Hepatocyte (in vitro differentiated cells): ENCODE data around the gene GPR180.

Experiments
- EZH2 ChIP-seq: fragments of 200-600 bp; sonication (generic); IDR thresholded peaks from 2 replicates; pipeline ENCODE4 v1.6.1; 2016; ENCODE audit warnings: antibody characterized with exemption, mild to moderate bottlenecking, borderline replicate concordance
- TF ChIP-seq, protein P1 (sequence below): fragments of 200-600 bp; sonication (generic); IDR thresholded peaks from 2 replicates; pipeline ENCODE4 v1.5.1; 2016; ENCODE audit warnings: antibody characterized with exemption, mild to moderate bottlenecking; ENCODE audit not compliant: poor library complexity

DNA sequence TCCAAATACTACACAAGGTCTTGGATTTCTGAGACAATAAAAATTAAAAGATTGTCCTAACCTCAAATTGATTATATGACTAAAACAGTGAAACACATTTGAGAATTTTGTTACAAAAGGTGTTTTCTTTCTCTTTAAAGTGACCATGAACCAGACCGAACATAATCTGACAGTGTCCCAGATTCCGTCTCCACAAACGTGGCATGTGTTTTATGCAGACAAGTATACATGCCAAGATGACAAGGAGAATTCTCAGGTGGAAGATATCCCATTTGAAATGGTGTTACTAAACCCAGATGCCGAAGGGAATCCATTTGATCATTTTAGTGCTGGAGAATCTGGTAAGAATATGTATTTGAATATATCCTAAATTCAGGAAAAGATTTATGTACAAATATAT is 10.4 kb downstream of the GPR180 start:
- TF ChIP-seq, protein P1, sequence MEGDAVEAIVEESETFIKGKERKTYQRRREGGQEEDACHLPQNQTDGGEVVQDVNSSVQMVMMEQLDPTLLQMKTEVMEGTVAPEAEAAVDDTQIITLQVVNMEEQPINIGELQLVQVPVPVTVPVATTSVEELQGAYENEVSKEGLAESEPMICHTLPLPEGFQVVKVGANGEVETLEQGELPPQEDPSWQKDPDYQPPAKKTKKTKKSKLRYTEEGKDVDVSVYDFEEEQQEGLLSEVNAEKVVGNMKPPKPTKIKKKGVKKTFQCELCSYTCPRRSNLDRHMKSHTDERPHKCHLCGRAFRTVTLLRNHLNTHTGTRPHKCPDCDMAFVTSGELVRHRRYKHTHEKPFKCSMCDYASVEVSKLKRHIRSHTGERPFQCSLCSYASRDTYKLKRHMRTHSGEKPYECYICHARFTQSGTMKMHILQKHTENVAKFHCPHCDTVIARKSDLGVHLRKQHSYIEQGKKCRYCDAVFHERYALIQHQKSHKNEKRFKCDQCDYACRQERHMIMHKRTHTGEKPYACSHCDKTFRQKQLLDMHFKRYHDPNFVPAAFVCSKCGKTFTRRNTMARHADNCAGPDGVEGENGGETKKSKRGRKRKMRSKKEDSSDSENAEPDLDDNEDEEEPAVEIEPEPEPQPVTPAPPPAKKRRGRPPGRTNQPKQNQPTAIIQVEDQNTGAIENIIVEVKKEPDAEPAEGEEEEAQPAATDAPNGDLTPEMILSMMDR = no peak
- TF ChIP-seq EZH2 = no peak
